Pulmonary artery endothelial cell (primary cell): ENCODE results near the gene ARMS2. TPM values are rescaled to one million over a fixed set of nuclear protein-coding genes. Genes with fewer than 3 reads are reported as not detected.

Experiments used
- DNase-seq: peaks from one replicate; pipeline ENCODE4 v3.0.0-alpha.2; 2011; ENCODE audit warnings: low read depth, low spot score
- total RNA-seq: library from RNA; depleted of rRNA; stranded (reverse); fragments of >200 nt; gene quantifications from 2 replicates; pipeline ENCODE4 v1.2.3, GENCODE V29; 2014

ARMS2 gene
- total RNA-seq, 1 donor from 2014 or later = not detected

- no peak for DNase-seq
Measured at GRCh38 chr10:122492999-122493481, 38.6 kb downstream of the ARMS2 start.

DNA sequence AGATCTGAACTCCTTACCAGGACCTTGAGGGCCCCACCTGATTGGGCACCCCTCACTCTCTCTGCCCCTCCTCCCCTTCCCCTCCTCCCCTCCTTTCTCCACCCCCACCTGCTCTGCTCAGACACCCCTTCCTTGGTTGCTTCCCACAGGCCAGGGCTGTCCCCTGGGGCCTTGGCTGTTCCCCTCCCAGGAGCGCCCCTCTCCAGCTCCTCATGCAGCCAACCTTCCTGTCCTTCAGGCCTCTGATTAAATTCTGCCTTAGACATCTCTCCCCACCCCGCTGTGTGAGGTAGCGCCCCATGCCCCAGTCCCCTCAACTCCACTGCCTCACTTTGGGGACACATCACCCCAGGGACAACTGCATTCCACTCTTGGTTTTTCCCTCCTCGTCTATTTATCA lies 39.3 kb downstream of the ARMS2 start:
- DNase-seq = no peak

DNA sequence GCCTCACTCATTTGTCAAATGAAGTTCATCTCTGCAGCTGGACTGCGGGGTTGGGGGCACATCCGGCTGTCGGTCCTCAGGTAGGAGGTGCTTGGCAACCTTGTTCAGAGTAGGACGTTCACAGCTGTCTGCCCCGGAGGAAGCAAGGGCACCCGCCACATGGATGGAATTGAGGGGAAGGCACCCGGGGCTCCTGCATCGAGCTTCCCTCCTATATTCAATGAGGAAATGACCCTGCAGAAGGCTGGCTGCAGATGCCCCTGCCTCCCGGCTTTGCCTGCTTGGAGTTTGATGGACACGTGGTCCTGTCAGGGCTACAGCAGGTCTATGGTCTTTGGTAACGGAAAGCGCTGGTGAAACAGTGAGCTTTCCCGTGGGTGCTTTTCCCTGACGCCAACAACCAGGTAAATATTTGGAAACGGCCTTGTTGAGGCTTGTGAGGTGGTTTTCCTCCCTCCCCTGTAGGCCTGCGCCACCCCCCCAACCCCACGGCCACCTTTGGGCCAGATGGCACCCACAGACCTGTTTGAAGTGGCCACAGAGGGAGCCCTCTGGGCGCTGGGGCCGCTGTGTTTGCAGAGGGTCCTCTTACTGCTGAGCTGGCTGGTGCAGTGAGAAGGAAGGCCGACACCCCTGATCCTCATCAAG lies 39.8 kb downstream of the ARMS2 start:
- no peak for DNase-seq

- DNase-seq = peak; percentile 74
Measured at GRCh38 chr10:122494833-122495232, 40.4 kb downstream of the ARMS2 start.

- DNase-seq = no peak
Measured at GRCh38 chr10:122495406-122496340, 41.2 kb downstream of the ARMS2 start.

DNA sequence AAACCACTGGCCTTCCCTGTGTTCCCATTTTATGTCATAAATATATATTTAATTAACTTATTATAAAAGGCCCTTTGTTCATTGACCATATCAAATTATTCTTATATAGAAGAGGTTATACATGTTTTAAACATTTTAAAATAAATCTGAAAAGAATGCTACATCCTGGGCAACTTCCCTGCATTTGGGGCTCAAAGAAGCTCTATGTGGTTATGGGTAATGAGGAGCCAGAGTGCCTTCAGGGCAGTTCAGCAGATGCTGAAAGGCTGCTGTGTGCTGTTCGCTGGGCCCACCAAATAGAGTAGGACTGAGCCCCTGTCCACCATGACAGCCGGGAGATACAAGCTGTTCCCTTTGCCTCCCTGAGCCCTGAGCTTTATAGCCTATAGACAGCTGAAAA lies 42.8 kb downstream of the ARMS2 start:
- no peak for DNase-seq

GRCh38 chr10:122498521-122498920 lies 44.1 kb downstream of the ARMS2 start:
- no peak for DNase-seq

GRCh38 chr10:122499012-122499411 lies 44.6 kb downstream of the ARMS2 start:
- DNase-seq = no peak

DNA sequence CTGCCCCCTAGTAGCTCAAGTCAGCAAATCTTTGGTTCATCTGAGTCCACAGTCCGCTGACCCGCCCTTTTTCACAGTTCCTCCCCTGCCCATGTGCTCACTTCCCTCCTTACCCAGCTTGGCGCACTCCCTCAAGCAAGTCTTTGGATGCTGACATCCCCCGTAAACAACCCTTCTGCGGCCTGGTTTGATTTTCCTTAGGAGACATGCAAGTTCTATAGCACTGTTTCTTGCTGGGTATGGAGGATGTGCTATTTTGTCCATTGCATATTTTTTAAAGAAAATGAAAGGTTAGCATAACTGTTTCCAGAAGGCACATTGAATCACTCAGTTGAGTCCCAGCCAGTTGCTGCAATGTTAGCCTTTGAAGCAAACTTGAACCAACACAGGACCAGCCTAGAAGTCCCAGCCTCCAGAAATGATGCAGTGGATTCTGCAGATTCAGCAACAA lies 45.1 kb downstream of the ARMS2 start:
- no peak for DNase-seq

GRCh38 chr10:122500194-122500593 lies 45.7 kb downstream of the ARMS2 start:
- no peak for DNase-seq

GRCh38 chr10:122500726-122501125 lies 46.3 kb downstream of the ARMS2 start:
- no peak for DNase-seq

- no peak for DNase-seq
Measured at GRCh38 chr10:122503012-122503411, 48.6 kb downstream of the ARMS2 start.

GRCh38 chr10:122503886-122504609 lies 49.6 kb downstream of the ARMS2 start:
- no peak for DNase-seq

- DNase-seq = peak; percentile 75
Measured at GRCh38 chr10:122504610-122504950, 50.1 kb downstream of the ARMS2 start.

DNA sequence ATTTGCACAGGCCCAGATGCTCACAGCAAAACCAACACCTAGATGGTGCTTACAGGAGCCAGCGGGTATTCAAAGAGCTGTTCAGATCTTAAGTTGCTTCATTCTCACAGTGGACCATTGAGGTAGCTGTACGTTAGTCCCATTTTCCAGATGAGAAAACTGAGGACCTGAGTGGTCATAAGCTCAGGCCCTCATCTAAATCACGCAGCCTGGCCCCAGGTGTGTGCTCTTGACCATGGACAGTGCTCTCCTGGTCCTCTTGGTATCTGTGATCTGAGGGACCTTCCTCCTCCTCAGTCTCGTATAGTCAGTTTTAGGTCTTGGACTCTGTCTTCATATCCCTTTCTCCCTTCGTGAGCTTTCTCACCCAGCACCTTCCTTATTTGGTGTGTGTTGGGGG lies 50.6 kb downstream of the ARMS2 start:
- no peak for DNase-seq

- no peak for DNase-seq
Measured at GRCh38 chr10:122505885-122506645, 51.6 kb downstream of the ARMS2 start.

Other genes starting within 250 kb of the ARMS2 start
- gene BTBD16, start 183.4 kb upstream of the ARMS2 start, total RNA-seq = not detected in 2 replicates
- gene PLEKHA1, start 79.9 kb upstream of the ARMS2 start, total RNA-seq = 32.3 and 36.2 TPM in 2 replicates
- gene HTRA1, start 6.9 kb downstream of the ARMS2 start, total RNA-seq = 68.1 and 94.2 TPM in 2 replicates
- not detected in 2 replicates for gene DMBT1, start 106.1 kb downstream of the ARMS2 start, total RNA-seq
- not detected in 2 replicates for gene C10orf120, start 245.2 kb downstream of the ARMS2 start, total RNA-seq